Activated CD8-positive, alpha-beta T cell treated with anti-CD3 and anti-CD28 coated beads for 36 hours (primary cell): Measurements from ENCODE around the gene ZNF580. TPM values are rescaled to one million over a fixed set of nuclear protein-coding genes. Genes with fewer than 3 reads are reported as not detected.

Experiments
- ATAC-seq: fragments of 200-7000 bp; cut with Tn5 transposase; one replicate; pipeline ENCODE4 v1.10.0; 2021; ENCODE audit warnings: mild to moderate bottlenecking, moderate library complexity
- CTCF ChIA-PET: fragments of 350-600 bp; sonication (Branson Sonifier 250); formaldehyde crosslinking; loops from one replicate; lab custom pipeline; 2021; ENCODE audit warnings: antibody characterized with exemption; lab: Charles Lee
- POLR2A ChIA-PET: fragments of 350-600 bp; sonication (Branson Sonifier 250); formaldehyde crosslinking; loops from one replicate; lab custom pipeline; 2021; ENCODE audit warnings: antibody characterized with exemption; lab: Charles Lee
- DNase-seq: peaks from one replicate; pipeline ENCODE4 v3.0.0-alpha.2; 2020
- H3K27ac Mint-ChIP-seq: one replicate; pipeline ENCODE4 v1.8.0; 2021; ENCODE audit warnings: mild to moderate bottlenecking, mixed read lengths
- H3K27me3 Mint-ChIP-seq: one replicate; pipeline ENCODE4 v1.8.0; 2021; ENCODE audit warnings: mixed read lengths
- H3K36me3 Mint-ChIP-seq: one replicate; pipeline ENCODE4 v1.8.0; 2021; ENCODE audit warnings: low read depth, mixed read lengths
- H3K4me1 Mint-ChIP-seq: one replicate; pipeline ENCODE4 v1.8.0; 2021; ENCODE audit warnings: low read depth, mixed read lengths
- H3K4me3 Mint-ChIP-seq: one replicate; pipeline ENCODE4 v1.8.0; 2021; ENCODE audit warnings: mild to moderate bottlenecking, moderate library complexity, mixed read lengths
- H3K9me3 Mint-ChIP-seq: one replicate; pipeline ENCODE4 v1.8.0; 2021; ENCODE audit warnings: mixed read lengths
- CTCF ChIP-seq: fragments of 200-600 bp; IDR thresholded peaks from one replicate; pipeline ENCODE4 v1.8.0; 2022; ENCODE audit warnings: antibody characterized with exemption, mild to moderate bottlenecking
- intact Hi-C: fragments of 100-400 bp; cut with micrococcal nuclease; formaldehyde crosslinking; loops from one replicate; pipeline ENCODE4 v1.10.0; 2022
- total RNA-seq, 2 experiments: library from RNA; stranded (reverse); gene quantifications; one replicate each; pipeline ENCODE4 v1.2.3, GENCODE V29; 2021

The ZNF580 gene
- total RNA-seq, 2 experiments from 2014 or later: 24.8 to 26.2 TPM

DNA sequence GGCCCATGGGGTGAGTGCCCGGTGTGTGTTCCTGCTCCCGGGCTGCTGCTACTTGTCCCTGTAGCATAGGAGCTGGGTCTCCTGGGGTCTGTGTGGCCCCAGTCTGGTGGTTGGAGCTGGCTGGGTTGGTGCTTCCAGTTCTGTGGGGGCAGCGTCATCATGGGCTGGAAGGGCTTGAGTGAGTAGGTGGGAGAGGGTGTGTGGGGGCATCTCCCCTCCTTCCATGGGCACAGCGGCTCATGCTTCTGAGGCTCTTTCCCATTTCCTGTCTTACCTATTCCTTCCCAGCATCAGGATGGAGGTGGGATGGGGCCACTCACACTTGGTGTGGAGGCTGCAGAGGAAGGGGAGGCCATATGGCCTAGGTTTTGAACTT lies 26.2 kb downstream of the ZNF580 start:
- no peak overlapping the region for H3K27ac Mint-ChIP-seq
- peaks cover 58% of the 10 kb centered on the region for H3K36me3 Mint-ChIP-seq
- no peaks in the 10 kb centered on the region for H3K9me3 Mint-ChIP-seq
- ChIA-PET CTCF (interaction anchor here (1.2 kb wide), 1 partner anchor 11 kb away, joined by 3 read pairs; no protein-coding TSS in a partner anchor), POLR2A (interaction anchor here (0.6 to 7.5 kb wide), 6 partner anchors 10 to 322 kb away, joined by 3 to 57 read pairs (median 4); partner anchors contain the start of gene U2AF2)
- ATAC-seq (no peak), DNase-seq (no peak)
- H3K27me3 Mint-ChIP-seq: no peaks in the 10 kb centered on the region
- no peak overlapping the region for H3K4me3 Mint-ChIP-seq
- no peak for TF ChIP-seq CTCF
- intact Hi-C loops: no loop called here
- peaks cover 22% of the 10 kb centered on the region for H3K4me1 Mint-ChIP-seq

DNA sequence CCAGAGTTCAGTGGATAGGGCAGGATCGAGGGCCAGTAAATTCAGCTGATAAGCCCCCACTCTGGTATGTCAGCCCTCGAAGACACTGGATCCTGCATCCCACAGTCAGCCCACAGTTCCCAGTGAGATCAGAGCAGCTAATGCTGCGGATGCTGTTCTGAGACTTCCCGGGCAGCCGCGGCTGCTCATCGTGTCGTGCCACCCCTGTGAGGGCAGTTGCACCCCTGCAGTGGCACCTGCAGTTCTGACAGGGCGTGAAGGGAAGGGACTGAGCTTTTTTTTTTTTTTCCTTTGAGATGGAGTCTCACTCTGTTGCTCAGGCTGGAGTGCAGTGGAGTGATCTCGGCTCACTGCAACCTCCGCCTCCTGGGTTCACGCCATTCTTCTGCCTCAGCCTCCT lies 26.7 kb downstream of the ZNF580 start:
- ChIA-PET POLR2A (interaction anchor here (0.6 to 7.5 kb wide), 7 partner anchors 7 to 323 kb away, joined by 3 to 57 read pairs (median 3); partner anchors contain the start of gene ZNF581), CTCF (interaction anchor here (1.2 kb wide), 1 partner anchor 11 kb away, joined by 3 read pairs; no protein-coding TSS in a partner anchor)
- DNase-seq (no peak), ATAC-seq (no peak)
- Mint-ChIP-seq H3K36me3 (peaks cover 59% of the 10 kb centered on the region), H3K9me3 (no peaks in the 10 kb centered on the region), H3K27me3 (no peaks in the 10 kb centered on the region), H3K27ac (no peak overlapping the region), H3K4me3 (no peak overlapping the region), H3K4me1 (peaks cover 25% of the 10 kb centered on the region)
- no peak for TF ChIP-seq CTCF
- intact Hi-C loops: no loop called here

- ChIA-PET CTCF (interaction anchor here (1.2 kb wide), 1 partner anchor 12 kb away, joined by 3 read pairs; no protein-coding TSS in a partner anchor), POLR2A (interaction anchor here (0.7 to 7.5 kb wide), 6 partner anchors 8 to 29 kb away, joined by 3 to 57 read pairs (median 3); partner anchors contain the start of gene ZNF581)
- no peak for TF ChIP-seq CTCF
- H3K27ac Mint-ChIP-seq: no peak overlapping the region
- H3K4me3 Mint-ChIP-seq: no peak overlapping the region
- H3K27me3 Mint-ChIP-seq: no peaks in the 10 kb centered on the region
- H3K9me3 Mint-ChIP-seq: no peaks in the 10 kb centered on the region
- intact Hi-C loops: no loop called here
- DNase-seq (no peak), ATAC-seq (no peak)
- H3K36me3 Mint-ChIP-seq: peaks cover 55% of the 10 kb centered on the region
- peaks cover 21% of the 10 kb centered on the region for H3K4me1 Mint-ChIP-seq
Observed at GRCh38 chr19:55667958-55668357, 27.2 kb downstream of the ZNF580 start.

- CTCF ChIA-PET: no interaction called here
- no peak for ATAC-seq
- Mint-ChIP-seq H3K4me3 (no peak overlapping the region), H3K9me3 (no peaks in the 10 kb centered on the region), H3K27me3 (no peaks in the 10 kb centered on the region), H3K27ac (no peak overlapping the region), H3K4me1 (peaks cover 26% of the 10 kb centered on the region), H3K36me3 (peaks cover 55% of the 10 kb centered on the region)
- no peak for TF ChIP-seq CTCF
- POLR2A ChIA-PET: interaction anchor here (0.8 to 7.5 kb wide), 4 partner anchors 9 to 30 kb away, joined by 3 to 57 read pairs (median 4); no protein-coding TSS in a partner anchor
- intact Hi-C loops: no loop called here
- DNase-seq: no peak
Observed at GRCh38 chr19:55668603-55669348, 28.0 kb downstream of the ZNF580 start.
